HCT116 (cell line): ENCODE data around the gene STAU1. TPM values are rescaled to one million over a fixed set of nuclear protein-coding genes. Genes with fewer than 3 reads are reported as not detected.

Experiments
- ATAC-seq: fragments of 200-7000 bp; cut with Tn5 transposase; 2 replicates; pipeline ENCODE4 v1.9.1; 2020; ENCODE audit warnings: mild to moderate bottlenecking, moderate library complexity
- BruUV-seq: library from RNA; stranded (reverse); fragments of 400-500 nt; replicated peaks from 2 replicates; lab custom pipeline; 2021; lab: Mats Ljungman, UMichigan
- CTCF ChIA-PET: fragments of 300-600 bp; sonication (Branson Sonifier 250); formaldehyde crosslinking; loops from one replicate; lab custom pipeline; 2021; ENCODE audit warnings: antibody characterized with exemption; lab: Charles Lee
- POLR2A ChIA-PET: fragments of 300-600, 350-600 bp; sonication (Branson Sonifier 250); formaldehyde crosslinking; loops from one replicate; lab custom pipeline; 2021; ENCODE audit warnings: antibody characterized with exemption; lab: Charles Lee
- RAD21 ChIA-PET, 2 experiments: fragments of 300-600 bp; sonication (Branson Sonifier 250); formaldehyde crosslinking; loops; one replicate each; lab custom pipeline; 2023; ENCODE audit warnings: low total read pairs in 2 of 2; ENCODE audit not compliant: uncharacterized antibody in 2 of 2, unreplicated experiment in 2 of 2, low non-redundant PET in 1 of 2; lab: Charles Lee
- DNase-seq: peaks from one replicate; pipeline ENCODE4 v3.0.0-alpha.2; 2010; ENCODE audit warnings: low read depth, low spot score
- H2AFZ ChIP-seq: fragments of 200-600 bp; shearing (Covaris generic), sonication (generic); 2 replicates; pipeline ENCODE4 v1.6.1; 2017; ENCODE audit warnings: low read depth, mixed run types, mixed read lengths, antibody characterized with exemption, low read length; ENCODE audit not compliant: poor library complexity, severe bottlenecking
- H3K27ac ChIP-seq: 2 replicates; pipeline ENCODE4 v1.5.1; 2012; ENCODE audit warnings: low read depth, low read length
- H3K27me3 ChIP-seq: fragments of 200-600 bp; sonication (generic); 2 replicates; pipeline ENCODE4 v1.6.1; 2016; ENCODE audit warnings: mixed run types, low read length, mixed read lengths; ENCODE audit not compliant: insufficient read depth
- H3K36me3 ChIP-seq, 2 experiments: fragments of 200-500 bp in 1 of 2; fragments of 200-600 bp in 1 of 2; sonication (Bioruptor generic) in 1 of 2; sonication (generic) in 1 of 2; 2 replicates each; pipeline versions ENCODE4 v1.5.1 to v1.6.1; 2014 to 2016; ENCODE audit warnings: low read length in 2 of 2, inconsistent platforms in 1 of 2, mixed read lengths in 1 of 2, mixed run types in 1 of 2; ENCODE audit not compliant: insufficient read depth in 2 of 2, control insufficient read depth in 1 of 2
- H3K4me1 ChIP-seq, 2 experiments: fragments of 200-600 bp in 1 of 2; sonication (generic) in 1 of 2; 2 replicates each; pipeline versions ENCODE4 v1.5.1 to v1.6.1; 2012 to 2017; ENCODE audit warnings: low read length in 2 of 2, inconsistent platforms in 1 of 2, mild to moderate bottlenecking in 1 of 2, mixed read lengths in 1 of 2, mixed run types in 1 of 2, moderate library complexity in 1 of 2; ENCODE audit not compliant: insufficient read depth in 2 of 2, control insufficient read depth in 1 of 2
- H3K4me2 ChIP-seq: fragments of 200-600 bp; sonication (generic); 2 replicates; pipeline ENCODE4 v1.6.1; 2017; ENCODE audit warnings: mixed run types, low read length, mixed read lengths
- H3K4me3 ChIP-seq, 2 experiments: fragments of 200-600 bp in 1 of 2; sonication (generic) in 1 of 2; replicated peaks in 1 of 2; 2 replicates each; pipeline ENCODE4 v1.5.1; 2011 to 2016; ENCODE audit warnings: low read length in 2 of 2, control low read depth in 1 of 2, low read depth in 1 of 2, mild to moderate bottlenecking in 1 of 2, mixed read lengths in 1 of 2, mixed run types in 1 of 2
- H3K79me2 ChIP-seq: fragments of 200-600 bp; sonication (generic); 2 replicates; pipeline ENCODE4 v1.6.1; 2017; ENCODE audit warnings: mild to moderate bottlenecking, mixed run types, low read length, moderate library complexity, mixed read lengths; ENCODE audit not compliant: insufficient read depth
- H3K9ac ChIP-seq: fragments of 200-600 bp; sonication (generic); 2 replicates; pipeline ENCODE4 v1.6.1; 2016; ENCODE audit warnings: low read length, mixed read lengths
- H3K9me2 ChIP-seq: fragments of 200-600 bp; sonication (generic), shearing (Covaris generic); 2 replicates; pipeline ENCODE4 v1.6.1; 2017; ENCODE audit warnings: mixed run types, mild to moderate bottlenecking, moderate library complexity; ENCODE audit not compliant: insufficient read depth
- H3K9me3 ChIP-seq, 2 experiments: fragments of 200-500 bp in 1 of 2; fragments of 200-600 bp in 1 of 2; sonication (Bioruptor generic) in 1 of 2; sonication (generic) in 1 of 2; 2 replicates each; pipeline ENCODE4 v1.6.1; 2014 to 2017; ENCODE audit warnings: low read length in 2 of 2, mixed read lengths in 2 of 2, inconsistent platforms in 1 of 2, low read depth in 1 of 2, mild to moderate bottlenecking in 1 of 2, mixed run types in 1 of 2, moderate library complexity in 1 of 2; ENCODE audit not compliant: control insufficient read depth in 1 of 2, insufficient read depth in 1 of 2
- H4K20me1 ChIP-seq: fragments of 200-600 bp; sonication (generic), shearing (Covaris generic); 2 replicates; pipeline ENCODE4 v1.6.1; 2017; ENCODE audit warnings: mixed run types, mild to moderate bottlenecking, moderate library complexity; ENCODE audit not compliant: insufficient read depth
- CBX3 ChIP-seq: IDR thresholded peaks from 2 replicates; pipeline ENCODE4 v1.6.1; 2012; ENCODE audit warnings: low read depth
- ELF1 ChIP-seq: IDR thresholded peaks from 2 replicates; pipeline ENCODE4 v1.6.1; 2012; ENCODE audit warnings: low read depth, borderline replicate concordance
- EZH2 ChIP-seq: fragments of 200-600 bp; sonication (generic); IDR thresholded peaks from 2 replicates; pipeline ENCODE4 v1.6.1; 2017; ENCODE audit warnings: antibody characterized with exemption, mixed run types
- EZH2phosphoT487 ChIP-seq: fragments of 200-600 bp; IDR thresholded peaks from 2 replicates; pipeline ENCODE4 v1.6.1; 2018; ENCODE audit warnings: antibody characterized with exemption, borderline replicate concordance
- FOSL1 ChIP-seq: IDR thresholded peaks from 2 replicates; pipeline ENCODE4 v1.6.1; 2012; ENCODE audit warnings: low read depth
- JUND ChIP-seq: IDR thresholded peaks from 2 replicates; pipeline ENCODE4 v1.6.1; 2012
- POLR2A ChIP-seq: IDR thresholded peaks from 2 replicates; pipeline ENCODE4 v1.7.0; 2011; ENCODE audit warnings: borderline replicate concordance; ENCODE audit not compliant: insufficient read depth, insufficient read length; ENCODE audit errors: extremely low read depth
- POLR2AphosphoS5 ChIP-seq: IDR thresholded peaks from 2 replicates; pipeline ENCODE4 v1.6.1; 2011; ENCODE audit warnings: mild to moderate bottlenecking, low read depth, low read length, moderate library complexity
- SIN3A ChIP-seq: IDR thresholded peaks from 2 replicates; pipeline ENCODE4 v1.6.1; 2012; ENCODE audit warnings: low read depth
- SP1 ChIP-seq: IDR thresholded peaks from 2 replicates; pipeline ENCODE4 v1.6.1; 2012; ENCODE audit warnings: low read depth
- SRF ChIP-seq: IDR thresholded peaks from 2 replicates; pipeline ENCODE4 v1.6.1; 2012; ENCODE audit warnings: low read depth
- ZFX ChIP-seq: fragments of 450-650 bp; IDR thresholded peaks from 2 replicates; pipeline ENCODE4 v1.6.1; 2017
- intact Hi-C: fragments of 100-400 bp; cut with micrococcal nuclease; formaldehyde crosslinking; loops from 2 replicates; pipeline ENCODE4 v1.10.0; 2022
- total RNA-seq: library from RNA; stranded (reverse); gene quantifications from one replicate; pipeline ENCODE4 v1.2.1, GENCODE V29; 2021; ENCODE audit not compliant: unreplicated experiment
- TF ChIP-seq, protein P1 (sequence below): IDR thresholded peaks from 2 replicates; pipeline ENCODE4 v1.6.1; 2012
- TF ChIP-seq, protein P2 (sequence below): IDR thresholded peaks from 2 replicates; pipeline ENCODE4 v1.6.1; 2011; ENCODE audit warnings: mild to moderate bottlenecking, low read length, moderate library complexity; ENCODE audit not compliant: insufficient replicate concordance; ENCODE audit errors: extremely low read depth
- TF ChIP-seq, protein P3 (sequence below): IDR thresholded peaks from 2 replicates; pipeline ENCODE4 v1.6.1; 2012; ENCODE audit warnings: low read depth

Gene STAU1
- total RNA-seq, 1 experiment from 2014 or later, result 90.3 TPM

DNA sequence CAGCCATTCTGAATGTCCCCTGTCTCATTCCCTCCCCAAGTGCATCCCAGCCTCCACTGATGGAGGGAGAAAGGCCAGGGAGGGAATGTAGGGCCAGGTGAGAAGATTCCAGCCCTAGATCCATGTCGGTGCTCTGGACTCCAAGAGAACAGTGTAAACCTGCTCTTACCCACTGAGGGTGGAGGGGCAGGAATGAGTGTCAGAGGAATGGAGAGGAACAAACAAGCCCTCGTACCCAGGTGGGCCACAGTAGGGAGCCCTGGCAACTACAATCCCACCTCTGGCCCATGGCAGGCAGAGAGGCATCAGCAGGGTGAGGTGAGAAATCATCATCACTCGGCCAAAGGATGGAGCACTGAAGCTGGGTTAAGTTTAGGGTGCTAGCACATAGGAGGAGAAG, 54.6 kb downstream of the STAU1 start:
- DNase-seq (no peak), ATAC-seq (no peak)
- Histone ChIP-seq H3K4me1 (no peaks in the 10 kb centered on the region), H3K4me3 (no peak overlapping the region), H3K27ac (no peak overlapping the region), H3K36me3 (peaks cover 3 to 14% of the 10 kb centered on the region in 2 experiments; a peak in 3 of 4 replicates), H3K9ac (no peak overlapping the region), H3K27me3 (no peaks in the 10 kb centered on the region), H4K20me1 (no peaks in the 10 kb centered on the region), H3K9me3 (no peaks in the 10 kb centered on the region), H2AFZ (no peak overlapping the region), H3K4me2 (no peak overlapping the region), H3K9me2 (no peaks in the 10 kb centered on the region), H3K79me2 (peaks cover 14% of the 10 kb centered on the region)
- RAD21 ChIA-PET, result no interaction called here
- CTCF ChIA-PET, result interaction anchor here (1.1 to 2.8 kb wide), 4 partner anchors 8 to 85 kb away, joined by 3 to 57 read pairs (median 6); partner anchors contain the start of gene DDX27
- no TSS peak for BruUV-seq
- TF ChIP-seq ZFX (no peak), ELF1 (no peak), EZH2phosphoT487 (no peak), POLR2AphosphoS5 (no peak), SP1 (no peak), SIN3A (no peak), JUND (no peak), POLR2A (no peak), EZH2 (no peak), CBX3 (no peak), SRF (no peak), FOSL1 (no peak)
- TF ChIP-seq, protein P1, sequence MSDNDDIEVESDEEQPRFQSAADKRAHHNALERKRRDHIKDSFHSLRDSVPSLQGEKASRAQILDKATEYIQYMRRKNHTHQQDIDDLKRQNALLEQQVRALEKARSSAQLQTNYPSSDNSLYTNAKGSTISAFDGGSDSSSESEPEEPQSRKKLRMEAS, result no peak
- TF ChIP-seq, protein P2, sequence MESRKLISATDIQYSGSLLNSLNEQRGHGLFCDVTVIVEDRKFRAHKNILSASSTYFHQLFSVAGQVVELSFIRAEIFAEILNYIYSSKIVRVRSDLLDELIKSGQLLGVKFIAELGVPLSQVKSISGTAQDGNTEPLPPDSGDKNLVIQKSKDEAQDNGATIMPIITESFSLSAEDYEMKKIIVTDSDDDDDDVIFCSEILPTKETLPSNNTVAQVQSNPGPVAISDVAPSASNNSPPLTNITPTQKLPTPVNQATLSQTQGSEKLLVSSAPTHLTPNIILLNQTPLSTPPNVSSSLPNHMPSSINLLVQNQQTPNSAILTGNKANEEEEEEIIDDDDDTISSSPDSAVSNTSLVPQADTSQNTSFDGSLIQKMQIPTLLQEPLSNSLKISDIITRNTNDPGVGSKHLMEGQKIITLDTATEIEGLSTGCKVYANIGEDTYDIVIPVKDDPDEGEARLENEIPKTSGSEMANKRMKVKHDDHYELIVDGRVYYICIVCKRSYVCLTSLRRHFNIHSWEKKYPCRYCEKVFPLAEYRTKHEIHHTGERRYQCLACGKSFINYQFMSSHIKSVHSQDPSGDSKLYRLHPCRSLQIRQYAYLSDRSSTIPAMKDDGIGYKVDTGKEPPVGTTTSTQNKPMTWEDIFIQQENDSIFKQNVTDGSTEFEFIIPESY, result no peak
- TF ChIP-seq, protein P3, sequence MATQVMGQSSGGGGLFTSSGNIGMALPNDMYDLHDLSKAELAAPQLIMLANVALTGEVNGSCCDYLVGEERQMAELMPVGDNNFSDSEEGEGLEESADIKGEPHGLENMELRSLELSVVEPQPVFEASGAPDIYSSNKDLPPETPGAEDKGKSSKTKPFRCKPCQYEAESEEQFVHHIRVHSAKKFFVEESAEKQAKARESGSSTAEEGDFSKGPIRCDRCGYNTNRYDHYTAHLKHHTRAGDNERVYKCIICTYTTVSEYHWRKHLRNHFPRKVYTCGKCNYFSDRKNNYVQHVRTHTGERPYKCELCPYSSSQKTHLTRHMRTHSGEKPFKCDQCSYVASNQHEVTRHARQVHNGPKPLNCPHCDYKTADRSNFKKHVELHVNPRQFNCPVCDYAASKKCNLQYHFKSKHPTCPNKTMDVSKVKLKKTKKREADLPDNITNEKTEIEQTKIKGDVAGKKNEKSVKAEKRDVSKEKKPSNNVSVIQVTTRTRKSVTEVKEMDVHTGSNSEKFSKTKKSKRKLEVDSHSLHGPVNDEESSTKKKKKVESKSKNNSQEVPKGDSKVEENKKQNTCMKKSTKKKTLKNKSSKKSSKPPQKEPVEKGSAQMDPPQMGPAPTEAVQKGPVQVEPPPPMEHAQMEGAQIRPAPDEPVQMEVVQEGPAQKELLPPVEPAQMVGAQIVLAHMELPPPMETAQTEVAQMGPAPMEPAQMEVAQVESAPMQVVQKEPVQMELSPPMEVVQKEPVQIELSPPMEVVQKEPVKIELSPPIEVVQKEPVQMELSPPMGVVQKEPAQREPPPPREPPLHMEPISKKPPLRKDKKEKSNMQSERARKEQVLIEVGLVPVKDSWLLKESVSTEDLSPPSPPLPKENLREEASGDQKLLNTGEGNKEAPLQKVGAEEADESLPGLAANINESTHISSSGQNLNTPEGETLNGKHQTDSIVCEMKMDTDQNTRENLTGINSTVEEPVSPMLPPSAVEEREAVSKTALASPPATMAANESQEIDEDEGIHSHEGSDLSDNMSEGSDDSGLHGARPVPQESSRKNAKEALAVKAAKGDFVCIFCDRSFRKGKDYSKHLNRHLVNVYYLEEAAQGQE, result no peak
- intact Hi-C loops, result loop anchor here (1.0 to 5.0 kb wide), 2 partner anchors 84 to 189 kb away; no protein-coding TSS in a partner anchor
- POLR2A ChIA-PET, result no interaction called here
